NOMO-1 treated with DMSO at 0.1 percent for 48 hours (cell line): ENCODE data around the gene KIT.

Experiments used
- DNase-seq: peaks from one replicate; lab custom pipeline; 2025; ENCODE audit not compliant: unreplicated experiment; lab: John Stamatoyannopoulos, UW

KIT gene

GRCh38 chr4:54695788-54696187 is 38.0 kb downstream of the KIT start:
- DNase-seq, result no peak

DNA sequence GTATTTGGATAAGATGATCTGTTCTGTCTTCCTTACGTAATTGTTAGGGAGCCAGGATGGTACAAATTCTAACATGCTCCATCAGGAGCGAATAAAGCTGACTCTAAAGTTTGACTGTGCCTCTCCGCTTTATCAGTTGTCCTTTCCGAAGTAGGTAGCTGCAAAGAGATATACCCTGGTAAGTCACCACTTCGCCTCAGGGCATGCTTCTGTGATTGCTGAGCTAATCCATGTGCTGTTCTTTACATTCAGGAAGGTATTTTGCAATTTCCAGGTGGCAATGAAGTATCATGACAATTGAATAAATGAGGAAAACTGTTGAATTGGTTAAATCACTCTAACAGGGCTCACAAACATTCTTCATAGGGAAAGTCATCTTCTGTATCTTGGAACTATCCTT is 38.9 kb downstream of the KIT start:
- DNase-seq, result no peak

GRCh38 chr4:54700986-54701385 is 43.2 kb downstream of the KIT start:
- no peak for DNase-seq

GRCh38 chr4:54703182-54703581 is 45.4 kb downstream of the KIT start:
- DNase-seq, result no peak

DNA sequence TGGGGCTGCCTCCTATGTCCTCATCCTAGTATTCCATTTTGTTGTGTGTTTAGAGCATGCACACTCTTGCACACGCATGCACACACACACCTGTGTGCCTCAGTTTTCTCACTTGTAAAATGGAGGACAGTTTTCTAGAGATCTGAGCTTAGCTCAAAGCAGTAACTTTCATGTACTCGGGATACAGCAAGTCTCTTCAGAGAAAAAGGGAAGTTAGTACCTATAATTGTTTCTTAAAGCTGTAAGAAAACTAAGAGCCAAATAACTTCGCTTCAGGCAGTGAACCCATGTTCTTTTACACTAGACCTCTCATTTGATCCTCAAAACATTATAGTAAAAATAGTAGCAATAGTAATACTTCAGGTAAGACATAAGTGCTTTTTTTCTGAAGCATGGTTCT is 49.6 kb downstream of the KIT start:
- peak; percentile 57 for DNase-seq

GRCh38 chr4:54708339-54709279 is 50.9 kb downstream of the KIT start:
- no peak for DNase-seq

DNA sequence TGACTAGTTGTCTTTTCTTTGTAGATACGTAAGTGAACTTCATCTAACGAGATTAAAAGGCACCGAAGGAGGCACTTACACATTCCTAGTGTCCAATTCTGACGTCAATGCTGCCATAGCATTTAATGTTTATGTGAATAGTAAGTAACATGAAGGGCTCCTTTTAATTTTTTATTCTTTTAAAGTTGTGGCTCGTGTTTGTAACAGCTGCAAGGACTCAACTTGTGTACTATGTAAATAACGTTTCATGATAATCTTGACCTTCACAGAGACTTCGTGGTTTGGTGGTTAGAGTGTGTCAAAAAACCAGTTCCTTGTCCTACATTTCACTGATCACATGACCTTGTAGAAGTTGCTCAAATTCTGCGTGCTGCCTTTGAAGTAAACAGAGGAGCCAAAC is 51.6 kb downstream of the KIT start:
- peak; percentile 44 for DNase-seq

GRCh38 chr4:54712206-54712605 is 54.4 kb downstream of the KIT start:
- no peak for DNase-seq

DNA sequence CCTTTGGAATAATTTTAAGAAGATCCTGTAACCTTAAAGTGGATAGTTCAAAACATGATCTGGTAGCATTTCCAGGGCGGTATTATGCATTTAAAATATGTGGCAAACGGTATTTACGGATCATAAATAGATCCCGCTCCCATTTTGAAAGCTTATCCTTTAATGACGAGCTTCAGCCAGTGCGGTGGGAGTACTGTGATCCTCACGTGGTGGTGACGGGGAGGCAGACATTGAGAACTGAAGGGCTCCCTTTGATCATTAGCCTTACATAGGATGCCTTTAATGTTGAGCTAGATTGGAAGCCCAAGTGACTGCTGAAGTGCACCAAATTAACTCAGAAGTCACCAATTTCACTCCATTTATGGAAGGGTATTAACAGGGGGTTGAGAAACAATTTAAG is 56.9 kb downstream of the KIT start:
- no peak for DNase-seq

- no peak for DNase-seq
These were observed 58.8 kb downstream of the KIT start for GRCh38 chr4:54716478-54717065.

DNA sequence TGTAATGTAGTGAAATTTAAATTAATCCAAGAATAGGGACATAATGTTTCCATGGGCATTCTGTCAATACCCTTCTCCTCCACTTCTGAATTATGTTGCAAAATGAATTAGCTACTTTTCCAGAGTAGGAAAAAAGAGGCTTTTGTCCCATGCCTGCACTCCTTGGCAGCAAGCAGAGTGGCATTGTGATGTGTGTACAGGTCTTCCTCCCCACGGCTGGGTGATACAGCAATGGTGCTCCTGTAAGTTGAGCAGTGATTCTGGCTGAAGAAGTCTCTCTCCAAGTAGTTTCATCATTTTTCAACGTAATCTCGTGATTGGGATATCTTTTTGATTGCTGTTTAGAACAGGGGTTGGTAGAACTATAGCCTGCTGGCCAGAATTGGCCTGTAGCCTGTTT is 59.9 kb downstream of the KIT start:
- no peak for DNase-seq

GRCh38 chr4:54719378-54719777 is 61.6 kb downstream of the KIT start:
- DNase-seq, result no peak

DNA sequence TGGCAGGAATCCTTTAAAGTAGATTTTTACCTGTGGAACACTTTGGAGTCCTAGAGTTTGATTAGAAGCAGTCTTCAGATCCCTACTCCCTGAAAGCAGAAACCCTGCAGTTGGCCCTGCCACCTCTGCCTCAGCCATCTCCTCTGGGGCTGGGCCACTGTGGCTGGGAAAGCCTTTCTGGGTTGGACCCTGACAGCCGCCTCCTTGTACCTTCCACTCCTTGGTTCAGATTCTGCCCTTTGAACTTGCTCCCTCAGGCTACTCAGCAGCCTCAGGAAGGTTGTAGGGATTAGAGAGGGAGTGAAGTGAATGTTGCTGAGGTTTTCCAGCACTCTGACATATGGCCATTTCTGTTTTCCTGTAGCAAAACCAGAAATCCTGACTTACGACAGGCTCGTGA is 65.5 kb downstream of the KIT start:
- no peak for DNase-seq

- DNase-seq, result no peak
These were observed 66.1 kb downstream of the KIT start for GRCh38 chr4:54723820-54724219.

DNA sequence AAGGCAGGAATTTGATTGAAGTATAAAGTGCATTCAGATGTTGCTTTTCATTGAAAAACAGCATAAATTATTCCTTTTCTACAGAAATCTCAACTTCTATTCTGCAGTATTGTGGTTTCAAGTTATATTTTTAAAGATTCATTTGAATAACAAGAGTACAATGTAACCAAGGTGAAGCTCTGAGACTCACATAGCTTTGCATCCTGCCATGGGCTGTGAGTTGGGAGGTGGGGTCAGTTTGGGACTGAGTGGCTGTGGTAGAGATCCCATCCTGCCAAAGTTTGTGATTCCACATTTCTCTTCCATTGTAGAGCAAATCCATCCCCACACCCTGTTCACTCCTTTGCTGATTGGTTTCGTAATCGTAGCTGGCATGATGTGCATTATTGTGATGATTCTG is 69.2 kb downstream of the KIT start:
- DNase-seq, result no peak

- DNase-seq, result no peak
These were observed 69.6 kb downstream of the KIT start for GRCh38 chr4:54727346-54727745.

DNA sequence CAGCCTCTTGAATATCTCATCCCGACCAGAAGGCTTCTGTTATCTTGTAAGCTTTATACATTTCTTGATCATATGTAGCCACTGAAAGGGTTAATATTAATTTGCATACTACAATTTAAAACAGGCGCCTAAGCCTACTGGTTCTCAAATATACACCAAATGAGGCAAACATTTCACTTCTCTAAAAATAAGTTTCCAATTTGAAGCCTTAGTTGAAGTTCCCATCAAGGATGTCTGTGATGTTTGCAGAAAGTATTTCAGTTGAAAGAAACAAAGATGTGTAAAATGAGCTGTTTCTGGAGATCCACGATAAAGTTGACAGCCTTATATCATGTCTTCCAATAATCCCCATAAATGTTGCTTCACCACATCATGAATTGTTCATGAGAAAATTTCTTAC is 70.6 kb downstream of the KIT start:
- peak; percentile 13 for DNase-seq

GRCh38 chr4:54729256-54729655 is 71.5 kb downstream of the KIT start:
- no peak for DNase-seq

GRCh38 chr4:54730581-54730980 is 72.8 kb downstream of the KIT start:
- DNase-seq, result no peak

GRCh38 chr4:54731552-54731951 is 73.8 kb downstream of the KIT start:
- DNase-seq, result no peak

DNA sequence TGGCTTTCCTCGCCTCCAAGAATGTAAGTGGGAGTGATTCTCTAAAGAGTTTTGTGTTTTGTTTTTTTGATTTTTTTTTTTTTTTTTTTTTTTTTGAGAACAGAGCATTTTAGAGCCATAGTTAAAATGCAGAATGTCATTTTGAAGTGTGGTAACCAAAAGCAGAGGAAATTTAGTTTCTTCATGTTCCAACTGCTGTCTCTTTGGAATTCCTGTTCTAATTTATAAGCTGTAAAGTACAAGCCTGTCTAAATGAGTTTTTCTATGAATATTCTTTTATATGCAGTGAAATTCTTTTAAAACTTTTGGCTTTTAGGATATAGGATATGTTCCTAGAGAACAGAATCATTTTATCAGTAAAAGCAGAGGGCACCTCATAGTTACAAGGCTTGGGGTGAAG is 74.2 kb downstream of the KIT start:
- no peak for DNase-seq

DNA sequence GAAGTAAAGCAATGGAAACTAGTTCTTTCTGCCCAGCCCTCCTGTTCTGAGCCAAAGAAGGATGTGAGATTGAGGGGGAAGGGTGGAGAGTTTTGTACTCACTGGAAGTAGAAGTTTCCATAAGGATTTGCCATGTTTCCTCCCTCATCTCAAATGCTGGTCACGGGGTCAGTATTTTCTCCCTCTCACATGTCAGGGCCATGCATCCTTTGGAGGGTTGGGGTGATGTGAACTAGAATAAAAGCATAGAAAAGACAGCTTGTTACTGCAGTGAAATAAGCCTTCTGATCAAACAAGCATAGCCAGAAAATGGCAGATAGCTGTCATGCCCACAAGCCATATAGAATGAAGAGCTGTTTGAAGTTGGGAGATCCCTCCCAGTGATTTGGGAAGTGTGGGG is 79.7 kb downstream of the KIT start:
- DNase-seq, result no peak

DNA sequence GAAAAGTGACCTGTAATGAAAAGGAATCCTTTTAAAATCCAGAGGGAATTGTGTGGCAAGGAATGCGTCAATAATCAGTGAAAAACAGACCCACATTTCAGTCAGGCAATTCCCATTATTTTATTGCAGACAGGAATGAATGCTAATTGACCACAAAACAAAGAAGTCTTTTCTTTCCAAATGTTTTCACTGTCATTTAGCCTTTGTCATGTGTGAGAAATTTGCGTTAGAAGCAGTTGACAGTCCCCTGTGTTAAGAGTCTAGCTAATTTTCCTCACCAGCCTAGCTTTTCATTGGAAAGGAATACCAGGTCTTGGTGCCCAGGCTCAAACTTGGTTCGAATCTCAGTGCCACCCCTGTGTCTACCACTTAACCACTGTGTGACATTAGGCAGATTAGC is 83.4 kb downstream of the KIT start:
- no peak for DNase-seq
